H9 (cell line): ENCODE measurements around the gene CLMN. TPM values are rescaled to one million over a fixed set of nuclear protein-coding genes. Genes with fewer than 3 reads are reported as not detected.
A peak's percentile ranks its signal among the peaks of the same experiment; 100 is the strongest.

Experiments used
- DNase-seq: peaks from one replicate; pipeline ENCODE4 v3.0.0-alpha.2; 2017
- H2AFZ ChIP-seq: one replicate; pipeline ENCODE4 v1.6.1; 2013; ENCODE audit warnings: mild to moderate bottlenecking, low read length, control low read depth, moderate library complexity
- H2AK5ac ChIP-seq: 2 replicates; pipeline ENCODE4 v1.6.1; 2013; ENCODE audit warnings: low read length, control low read depth, mixed read lengths; ENCODE audit not compliant: insufficient read length
- H2BK120ac ChIP-seq: one replicate; pipeline ENCODE4 v1.6.1; 2013; ENCODE audit warnings: low read depth, mild to moderate bottlenecking, low read length, control low read depth, inconsistent platforms; ENCODE audit not compliant: poor library complexity, severe bottlenecking
- H2BK12ac ChIP-seq: 2 replicates; pipeline ENCODE4 v1.6.1; 2013; ENCODE audit warnings: low read length, control low read depth, mixed read lengths, low read depth; ENCODE audit not compliant: insufficient read length
- H2BK15ac ChIP-seq: 2 replicates; pipeline ENCODE4 v1.6.1; 2013; ENCODE audit warnings: low read depth, low read length, control low read depth
- H2BK20ac ChIP-seq: one replicate; pipeline ENCODE4 v1.6.1; 2013; ENCODE audit warnings: low read depth, mild to moderate bottlenecking, low read length, control low read depth, inconsistent platforms; ENCODE audit not compliant: poor library complexity, severe bottlenecking
- H2BK5ac ChIP-seq: 2 replicates; pipeline ENCODE4 v1.6.1; 2013; ENCODE audit warnings: low read length, control low read depth, mixed read lengths; ENCODE audit not compliant: insufficient read length
- H3K14ac ChIP-seq: 2 replicates; pipeline ENCODE4 v1.6.1; 2013; ENCODE audit warnings: low read length, control low read depth; ENCODE audit not compliant: insufficient read depth
- H3K18ac ChIP-seq: 2 replicates; pipeline ENCODE4 v1.6.1; 2013; ENCODE audit warnings: low read depth, mild to moderate bottlenecking, mixed read lengths, low read length, control low read depth; ENCODE audit not compliant: insufficient read length
- H3K23ac ChIP-seq: 2 replicates; pipeline ENCODE4 v1.6.1; 2013; ENCODE audit warnings: low read length, control low read depth, mixed read lengths, low read depth; ENCODE audit not compliant: insufficient read length
- H3K23me2 ChIP-seq: 2 replicates; pipeline ENCODE4 v1.6.1; 2013; ENCODE audit warnings: low read depth, mild to moderate bottlenecking, mixed read lengths, low read length, control low read depth; ENCODE audit not compliant: insufficient read length, poor library complexity, severe bottlenecking
- H3K27ac ChIP-seq: 2 replicates; pipeline ENCODE4 v1.5.1; 2013; ENCODE audit warnings: low read length, control low read depth, mixed read lengths, low read depth; ENCODE audit not compliant: insufficient read length
- H3K27me3 ChIP-seq: 2 replicates; pipeline ENCODE4 v1.6.1; 2013; ENCODE audit warnings: low read length, control low read depth, inconsistent platforms; ENCODE audit not compliant: insufficient read depth
- H3K4ac ChIP-seq: 2 replicates; pipeline ENCODE4 v1.6.1; 2013; ENCODE audit warnings: low read depth, mild to moderate bottlenecking, control low read depth, inconsistent platforms, low read length, moderate library complexity
- H3K4me1 ChIP-seq: 2 replicates; pipeline ENCODE4 v1.6.1; 2013; ENCODE audit warnings: low read length, control low read depth, inconsistent platforms; ENCODE audit not compliant: insufficient read depth
- H3K4me2 ChIP-seq: 2 replicates; pipeline ENCODE4 v1.6.1; 2013; ENCODE audit warnings: low read length, control low read depth, mixed read lengths; ENCODE audit not compliant: insufficient read length, insufficient read depth
- H3K56ac ChIP-seq: 2 replicates; pipeline ENCODE4 v1.6.1; 2013; ENCODE audit warnings: low read depth, mild to moderate bottlenecking, mixed read lengths, low read length, control low read depth; ENCODE audit not compliant: insufficient read length
- H3K79me1 ChIP-seq: 2 replicates; pipeline ENCODE4 v1.6.1; 2013; ENCODE audit warnings: low read depth, mild to moderate bottlenecking, moderate library complexity, low read length, control low read depth, inconsistent platforms; ENCODE audit not compliant: insufficient read depth, poor library complexity, severe bottlenecking
- H3K79me2 ChIP-seq: 2 replicates; pipeline ENCODE4 v1.6.1; 2013; ENCODE audit warnings: low read length, control low read depth, inconsistent platforms; ENCODE audit not compliant: insufficient read depth
- H3K9ac ChIP-seq: 2 replicates; pipeline ENCODE4 v1.6.1; 2013; ENCODE audit warnings: low read length, control low read depth, mixed read lengths; ENCODE audit not compliant: insufficient read length; ENCODE audit errors: extremely low read depth
- H3K9me3 ChIP-seq: one replicate; pipeline ENCODE4 v1.6.1; 2013; ENCODE audit warnings: low read depth, low read length, inconsistent platforms; ENCODE audit not compliant: control insufficient read depth
- H3T11ph ChIP-seq: one replicate; pipeline ENCODE4 v1.6.1; 2013; ENCODE audit warnings: mild to moderate bottlenecking, low read length, control low read depth, inconsistent platforms
- H4K20me1 ChIP-seq: one replicate; pipeline ENCODE4 v1.6.1; 2013; ENCODE audit not compliant: control insufficient read depth, insufficient read length, insufficient read depth
- H4K5ac ChIP-seq: 2 replicates; pipeline ENCODE4 v1.6.1; 2013; ENCODE audit warnings: low read depth, mild to moderate bottlenecking, mixed read lengths, low read length, control low read depth; ENCODE audit not compliant: insufficient read length
- H4K8ac ChIP-seq: replicated peaks from 2 replicates; pipeline ENCODE4 v1.6.1; 2013; ENCODE audit warnings: low read length, control low read depth, mixed read lengths, low read depth; ENCODE audit not compliant: insufficient read length
- H4K91ac ChIP-seq: 2 replicates; pipeline ENCODE4 v1.6.1; 2013; ENCODE audit warnings: low read depth, mild to moderate bottlenecking, moderate library complexity, mixed read lengths, low read length, control low read depth; ENCODE audit not compliant: insufficient read length
- H3K27ac Mint-ChIP-seq, 3 experiments: 2 replicates in 2 of 3; 3 replicates in 1 of 3; pipeline ENCODE4 v1.8.0; 2020 to 2021; ENCODE audit warnings: mixed read lengths in 3 of 3, mild to moderate bottlenecking in 1 of 3, moderate library complexity in 1 of 3
- H3K27me3 Mint-ChIP-seq: 2 replicates; pipeline ENCODE4 v1.8.0; 2021; ENCODE audit warnings: low read depth, mild to moderate bottlenecking, moderate library complexity, mixed read lengths
- H3K36me3 Mint-ChIP-seq, 3 experiments: 2 replicates in 2 of 3; 3 replicates in 1 of 3; pipeline ENCODE4 v1.8.0; 2020 to 2021; ENCODE audit warnings: low read depth in 3 of 3, mixed read lengths in 3 of 3; ENCODE audit not compliant: insufficient read depth in 1 of 3
- H3K4me1 Mint-ChIP-seq, 2 experiments: 2 replicates each; pipeline ENCODE4 v1.8.0; 2020; ENCODE audit warnings: mixed read lengths in 2 of 2
- H3K4me3 Mint-ChIP-seq, 2 experiments: 2 replicates in 1 of 2; 3 replicates in 1 of 2; pipeline ENCODE4 v1.8.0; 2020 to 2021; ENCODE audit warnings: mild to moderate bottlenecking in 2 of 2, mixed read lengths in 2 of 2, moderate library complexity in 1 of 2
- H3K9me3 Mint-ChIP-seq, 2 experiments: 2 replicates in 1 of 2; 3 replicates in 1 of 2; pipeline ENCODE4 v1.8.0; 2020; ENCODE audit warnings: mild to moderate bottlenecking in 2 of 2, mixed read lengths in 2 of 2, moderate library complexity in 1 of 2
- CTCF ChIP-seq: fragments of 200-600 bp; sonication (generic); conservative IDR thresholded peaks from 3 replicates; pipeline ENCODE4 v1.8.0; 2021; ENCODE audit warnings: antibody characterized with exemption, mild to moderate bottlenecking
- WGBS: extraction: QIAGEN DNeasy Blood & Tissue Kit; methylation state at CpG from one replicate; pipeline ENCODE4 v1.1.7; 2013; ENCODE audit warnings: missing lambda C conversion rate, low lambda C conversion rate, mixed read lengths; ENCODE audit not compliant: insufficient read length; ENCODE audit errors: extremely low coverage; 5-methylcytosine and 5-hydroxymethylcytosine counted together
- long read RNA-seq: library from polyadenylated mRNA; unstranded; transcript quantifications from one replicate; pipeline ENCODE4 v2.0.0, GENCODE V29; 2020
- total RNA-seq: library from RNA; stranded (reverse); gene quantifications from 2 replicates; pipeline ENCODE4 v1.2.1, GENCODE V29; 2021

The CLMN gene
- 7.6 and 8.4 TPM in 2 replicates for total RNA-seq
- long read RNA-seq, full-length matches to known transcripts: 1 of 23 reads
- long read RNA-seq, partial matches to known transcripts: 20 of 23 reads
- long read RNA-seq, other reads (novel, unspliced or antisense): 2 of 23 reads

DNA sequence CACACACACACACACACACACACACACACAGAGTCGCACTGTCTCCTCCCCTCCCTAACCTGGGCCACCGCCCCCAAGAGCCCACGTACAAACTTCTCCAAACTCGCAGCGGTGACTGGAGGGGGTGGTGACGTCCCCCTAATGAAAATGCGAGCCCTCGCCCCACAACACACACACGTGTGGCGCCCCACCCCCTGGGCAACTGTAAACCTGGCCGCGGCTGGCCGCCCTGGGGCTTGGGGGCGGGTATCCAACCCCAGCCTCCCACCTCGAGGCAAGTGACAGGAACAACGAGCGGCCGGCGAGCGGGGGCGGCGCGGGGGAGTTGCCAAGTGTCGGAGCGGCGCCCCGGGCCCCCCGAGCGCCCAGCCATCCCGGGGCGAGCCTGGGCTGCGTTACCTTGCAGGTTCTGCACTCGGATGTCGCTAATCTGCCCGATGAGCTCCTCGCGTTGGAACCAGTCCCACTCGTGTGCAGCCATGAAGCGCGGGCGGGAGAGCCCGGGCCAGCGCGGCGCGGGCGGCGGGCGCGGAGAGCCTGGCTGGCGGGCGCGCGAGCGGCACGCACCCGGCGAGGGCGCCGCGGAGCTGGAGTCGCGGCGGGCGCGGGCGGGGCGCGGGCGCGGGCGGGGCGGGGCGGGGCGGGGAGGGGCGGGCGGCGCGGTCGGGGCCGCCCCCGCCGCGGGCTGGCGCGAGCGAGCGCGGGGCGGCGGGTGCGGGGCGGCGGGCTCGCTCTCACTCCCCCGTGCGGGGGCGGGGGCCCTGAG is at the start of gene CLMN:
TSS of gene CLMN (minus strand) at position 597 of the 766 bp plus-strand sequence. CDS start at position 481, 116 bp downstream.
- H2BK20ac ChIP-seq: no peak within 1 kb of the TSS
- no peak within 1 kb of the TSS for H2AK5ac ChIP-seq
- no peaks in the 10 kb centered on the region for H3K79me2 ChIP-seq
- H2BK15ac ChIP-seq: no peak within 1 kb of the TSS; the same call in 1 of the 2 replicates
- no peak for TF ChIP-seq CTCF
- H3K9ac ChIP-seq: no peak within 1 kb of the TSS
- no peak within 1 kb of the TSS for H3K4ac ChIP-seq
- peak within 1 kb of the TSS; percentile 73 to 92 for H3K4me3 Mint-ChIP-seq
- H4K20me1 ChIP-seq: no peaks in the 10 kb centered on the region
- no peak within 1 kb of the TSS for H3K23ac ChIP-seq
- no peak within 1 kb of the TSS for H3K14ac ChIP-seq
- no CpG with 5 or more reads among the region's 98 CpGs for WGBS
- no peaks in the 10 kb centered on the region for H3K9me3 ChIP-seq
- H3K79me1 ChIP-seq: no peaks in the 10 kb centered on the region
- H3K36me3 Mint-ChIP-seq: no peaks in the 10 kb centered on the region
- no peak within 1 kb of the TSS for H4K91ac ChIP-seq
- H3K27me3 Mint-ChIP-seq: peaks cover 67% of the 10 kb centered on the region
- H3K27ac Mint-ChIP-seq: peak within 1 kb of the TSS in 1 of 3 experiments; percentile 84; a peak in 1 of 7 replicates
- H3K56ac ChIP-seq: no peak within 1 kb of the TSS
- H3K9me3 Mint-ChIP-seq: no peaks in the 10 kb centered on the region
- no peak within 1 kb of the TSS for H2BK120ac ChIP-seq
- no peak within 1 kb of the TSS for H3K18ac ChIP-seq
- H3K27ac ChIP-seq: no peak within 1 kb of the TSS
- no peak within 1 kb of the TSS for H3T11ph ChIP-seq
- H2BK5ac ChIP-seq: no peak within 1 kb of the TSS
- H4K8ac ChIP-seq: no peak within 1 kb of the TSS
- peaks cover 3% of the 10 kb centered on the region for H3K23me2 ChIP-seq
- peak; percentile 52 for DNase-seq
- H3K4me1 ChIP-seq: no peaks in the 10 kb centered on the region
- H3K27me3 ChIP-seq: peaks cover 5% of the 10 kb centered on the region; the same call in 1 of the 2 replicates
- peaks cover 19 to 23% of the 10 kb centered on the region in 2 experiments for H3K4me1 Mint-ChIP-seq
- H3K4me2 ChIP-seq: peak within 1 kb of the TSS; percentile 67
- H2BK12ac ChIP-seq: no peak within 1 kb of the TSS
- H4K5ac ChIP-seq: no peak within 1 kb of the TSS
- no peak within 1 kb of the TSS for H2AFZ ChIP-seq
